NT2/D1 (cell line): ENCODE measurements around the gene NLRC5.

Experiments used
- YY1 ChIP-seq: IDR thresholded peaks from 2 replicates; pipeline ENCODE4 v1.6.1; 2011; ENCODE audit not compliant: insufficient read length, insufficient read depth
- ZNF274 ChIP-seq: IDR thresholded peaks from 2 replicates; pipeline ENCODE4 v1.6.1; 2011; ENCODE audit warnings: mild to moderate bottlenecking, low read depth, low read length

- TF ChIP-seq YY1 (no peak), ZNF274 (no peak)
Measured at GRCh38 chr16:57032931-57033330, 43.6 kb downstream of the NLRC5 start.
